OCI-LY7 (cell line): ENCODE data around the gene SUFU. TPM values are rescaled to one million over a fixed set of nuclear protein-coding genes. Genes with fewer than 3 reads are reported as not detected.

Experiments
- BruUV-seq: library from RNA; stranded (reverse); fragments of 400-500 nt; replicated peaks from 2 replicates; lab custom pipeline; 2021; lab: Mats Ljungman, UMichigan
- CTCF ChIA-PET: fragments of 300-600 bp; sonication (Branson Sonifier 250); formaldehyde crosslinking; loops from one replicate; lab custom pipeline; 2022; ENCODE audit warnings: antibody characterized with exemption; ENCODE audit not compliant: unreplicated experiment; lab: Charles Lee
- POLR2A ChIA-PET: fragments of 300-600 bp; sonication (Branson Sonifier 250); formaldehyde crosslinking; loops from one replicate; lab custom pipeline; 2022; ENCODE audit warnings: antibody characterized with exemption; lab: Charles Lee
- DNase-seq: peaks from one replicate; pipeline ENCODE4 v3.0.0-alpha.2; 2015; ENCODE audit warnings: low spot score
- H2AFZ ChIP-seq: fragments of 200-600 bp; sonication (generic), shearing (Covaris generic); 2 replicates; pipeline ENCODE4 v1.6.1; 2014; ENCODE audit warnings: mild to moderate bottlenecking, antibody characterized with exemption, low read length, moderate library complexity
- H3K27ac ChIP-seq: fragments of 200-600 bp; sonication (generic); 2 replicates; pipeline ENCODE4 v1.5.1; 2014; ENCODE audit warnings: mixed run types, low read depth, mild to moderate bottlenecking, moderate library complexity, low read length, inconsistent platforms; ENCODE audit not compliant: poor library complexity, severe bottlenecking
- H3K36me3 ChIP-seq: fragments of 200-600 bp; sonication (generic); 2 replicates; pipeline ENCODE4 v1.6.1; 2014; ENCODE audit warnings: mild to moderate bottlenecking, antibody characterized with exemption, low read length, moderate library complexity, mixed read lengths; ENCODE audit not compliant: insufficient read depth
- H3K4me1 ChIP-seq: fragments of 200-600 bp; sonication (generic); 2 replicates; pipeline ENCODE4 v1.5.1; 2014; ENCODE audit warnings: mild to moderate bottlenecking, low read length; ENCODE audit not compliant: insufficient read depth, poor library complexity, severe bottlenecking
- H3K4me2 ChIP-seq: fragments of 200-600 bp; sonication (generic); 2 replicates; pipeline ENCODE4 v1.6.1; 2014; ENCODE audit warnings: mild to moderate bottlenecking, low read length
- H3K4me3 ChIP-seq: fragments of 200-600 bp; sonication (generic); 2 replicates; pipeline ENCODE4 v1.5.1; 2014; ENCODE audit warnings: mild to moderate bottlenecking, low read depth, low read length; ENCODE audit not compliant: poor library complexity, severe bottlenecking
- H3K79me2 ChIP-seq: fragments of 200-600 bp; sonication (generic); 2 replicates; pipeline ENCODE4 v1.6.1; 2016; ENCODE audit warnings: low read depth, mild to moderate bottlenecking, low read length, moderate library complexity, mixed read lengths; ENCODE audit not compliant: insufficient read depth
- H3K9me2 ChIP-seq: fragments of 200-600 bp; sonication (generic); 2 replicates; pipeline ENCODE4 v1.6.1; 2016; ENCODE audit warnings: mild to moderate bottlenecking, low read length, mixed read lengths; ENCODE audit not compliant: insufficient read depth
- H3K9me3 ChIP-seq: fragments of 200-600 bp; sonication (generic); 2 replicates; pipeline ENCODE4 v1.6.1; 2014; ENCODE audit warnings: mild to moderate bottlenecking, mixed run types, low read length, mixed read lengths
- H4K20me1 ChIP-seq: fragments of 200-600 bp; sonication (generic); 2 replicates; pipeline ENCODE4 v1.6.1; 2014; ENCODE audit warnings: mild to moderate bottlenecking, antibody characterized with exemption, low read length, moderate library complexity, mixed read lengths; ENCODE audit not compliant: insufficient read depth
- EZH2phosphoT487 ChIP-seq: fragments of 200-600 bp; sonication (generic); IDR thresholded peaks from 2 replicates; pipeline ENCODE4 v1.6.1; 2018; ENCODE audit warnings: low read depth, borderline replicate concordance, mild to moderate bottlenecking, mixed run types, antibody characterized with exemption, low read length, moderate library complexity, mixed read lengths
- intact Hi-C: fragments of 100-400 bp; cut with micrococcal nuclease; formaldehyde crosslinking; loops from one replicate; pipeline ENCODE4 v1.10.0; 2022; ENCODE audit not compliant: unreplicated experiment
- total RNA-seq, 2 experiments: library from RNA; depleted of rRNA in 1 of 2; stranded (reverse); fragments of >200 nt in 1 of 2; shearing (Covaris generic) in 1 of 2; gene quantifications; 2 replicates each; pipeline ENCODE4 v1.2.3, GENCODE V29; 2014 to 2022
- TF ChIP-seq, protein P1 (sequence below): fragments of 200-600 bp; sonication (generic); conservative IDR thresholded peaks from 2 replicates; pipeline ENCODE4 v1.5.1; 2014; ENCODE audit warnings: mild to moderate bottlenecking, antibody characterized with exemption, low read length, moderate library complexity, mixed read lengths

SUFU gene
- total RNA-seq, 2 experiments from 2014 or later: 4.9 to 10.0 TPM

DNA sequence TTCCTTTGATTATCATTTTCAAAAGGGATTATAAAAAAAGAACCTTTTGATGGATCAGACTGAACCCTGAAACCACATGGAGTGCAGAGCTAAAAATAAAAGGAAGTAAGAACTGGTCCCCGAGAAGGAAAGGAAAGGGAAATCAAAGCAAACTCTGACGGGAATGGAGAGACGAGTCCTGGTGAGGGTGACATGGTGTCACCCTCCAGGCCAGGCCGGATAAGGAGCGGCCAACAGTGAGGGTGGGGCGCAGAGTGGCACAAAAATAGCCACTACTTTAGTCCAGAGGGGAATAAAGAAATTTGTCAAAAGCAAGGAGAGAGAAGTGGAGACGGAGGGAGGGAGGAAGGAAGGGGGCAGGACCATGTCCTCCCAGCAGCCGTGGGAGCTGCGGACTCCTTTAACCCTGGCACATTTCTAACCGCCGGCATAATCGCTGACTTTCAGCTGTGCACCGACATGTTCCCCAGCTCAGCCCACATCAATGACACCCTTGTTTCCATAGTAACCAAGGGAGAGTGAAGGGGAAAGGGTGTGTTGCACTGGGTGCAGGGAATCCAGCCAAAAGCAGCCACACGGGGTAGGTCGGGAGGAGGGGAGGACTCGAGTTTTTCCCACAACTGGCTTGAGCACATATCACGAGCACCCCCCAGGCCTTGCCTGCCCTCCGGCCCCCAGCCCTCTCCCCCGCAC is 170.2 kb downstream of the SUFU start:
- no peak overlapping the region for H2AFZ ChIP-seq
- ChIA-PET POLR2A (interaction anchor here (0.6 to 1.5 kb wide), 4 partner anchors 17 to 1393 kb away, joined by 3 to 5 read pairs (median 4); no protein-coding TSS in a partner anchor), CTCF (no interaction called here)
- no peaks in the 10 kb centered on the region for H4K20me1 ChIP-seq
- H3K27ac ChIP-seq: no peak overlapping the region
- H3K9me2 ChIP-seq: no peaks in the 10 kb centered on the region
- BruUV-seq: no TSS peak
- DNase-seq: no peak
- intact Hi-C loops: no loop called here
- H3K36me3 ChIP-seq: peaks cover 3% of the 10 kb centered on the region; the same call in 1 of the 2 replicates
- H3K4me1 ChIP-seq: peaks cover 19% of the 10 kb centered on the region
- no peaks in the 10 kb centered on the region for H3K9me3 ChIP-seq
- TF ChIP-seq, protein P1, sequence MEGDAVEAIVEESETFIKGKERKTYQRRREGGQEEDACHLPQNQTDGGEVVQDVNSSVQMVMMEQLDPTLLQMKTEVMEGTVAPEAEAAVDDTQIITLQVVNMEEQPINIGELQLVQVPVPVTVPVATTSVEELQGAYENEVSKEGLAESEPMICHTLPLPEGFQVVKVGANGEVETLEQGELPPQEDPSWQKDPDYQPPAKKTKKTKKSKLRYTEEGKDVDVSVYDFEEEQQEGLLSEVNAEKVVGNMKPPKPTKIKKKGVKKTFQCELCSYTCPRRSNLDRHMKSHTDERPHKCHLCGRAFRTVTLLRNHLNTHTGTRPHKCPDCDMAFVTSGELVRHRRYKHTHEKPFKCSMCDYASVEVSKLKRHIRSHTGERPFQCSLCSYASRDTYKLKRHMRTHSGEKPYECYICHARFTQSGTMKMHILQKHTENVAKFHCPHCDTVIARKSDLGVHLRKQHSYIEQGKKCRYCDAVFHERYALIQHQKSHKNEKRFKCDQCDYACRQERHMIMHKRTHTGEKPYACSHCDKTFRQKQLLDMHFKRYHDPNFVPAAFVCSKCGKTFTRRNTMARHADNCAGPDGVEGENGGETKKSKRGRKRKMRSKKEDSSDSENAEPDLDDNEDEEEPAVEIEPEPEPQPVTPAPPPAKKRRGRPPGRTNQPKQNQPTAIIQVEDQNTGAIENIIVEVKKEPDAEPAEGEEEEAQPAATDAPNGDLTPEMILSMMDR: no peak
- TF ChIP-seq EZH2phosphoT487: no peak
- no peak overlapping the region for H3K4me3 ChIP-seq
- no peak overlapping the region for H3K4me2 ChIP-seq
- no peaks in the 10 kb centered on the region for H3K79me2 ChIP-seq

- Histone ChIP-seq H3K9me3 (no peaks in the 10 kb centered on the region), H3K4me1 (peaks cover 22% of the 10 kb centered on the region), H3K79me2 (no peaks in the 10 kb centered on the region), H3K9me2 (no peaks in the 10 kb centered on the region), H3K36me3 (peaks cover 3% of the 10 kb centered on the region; the same call in 1 of the 2 replicates), H3K4me3 (no peak overlapping the region), H3K27ac (no peak overlapping the region), H3K4me2 (no peak overlapping the region), H4K20me1 (no peaks in the 10 kb centered on the region), H2AFZ (no peak overlapping the region)
- no peak for DNase-seq
- POLR2A ChIA-PET: interaction anchor here (1.4 to 1.5 kb wide), 2 partner anchors 18 to 39 kb away, joined by 3 to 4 read pairs; no protein-coding TSS in a partner anchor
- intact Hi-C loops: no loop called here
- TF ChIP-seq, protein P1: no peak
- TF ChIP-seq EZH2phosphoT487: no peak
- CTCF ChIA-PET: interaction anchor here (1.3 kb wide), 1 partner anchor 10 kb away, joined by 3 read pairs; no protein-coding TSS in a partner anchor
- no TSS peak for BruUV-seq
Observed at GRCh38 chr10:102674566-102674965, 170.8 kb downstream of the SUFU start.
